Measurements from ENCODE around the gene PHC2.

Gene PHC2

DNA sequence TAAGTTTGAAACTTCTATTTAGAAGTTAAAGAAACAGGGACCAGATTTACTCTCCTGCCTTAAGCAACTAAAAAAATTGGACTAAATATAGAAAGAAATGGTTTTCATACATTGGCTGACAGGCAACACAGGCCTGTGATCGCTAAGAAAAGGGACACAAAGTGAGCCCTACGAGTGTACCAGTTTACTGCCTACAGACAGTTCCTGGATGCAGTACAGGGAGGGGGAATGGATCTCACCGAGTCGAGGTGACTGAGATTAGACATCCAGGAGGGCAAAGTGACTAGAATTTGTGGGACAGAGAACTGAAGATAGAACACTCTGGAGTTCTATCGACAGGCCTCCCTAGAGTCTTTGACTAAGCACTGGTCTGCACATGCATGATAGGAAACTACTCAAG lies 16.0 kb downstream of the PHC2 start:
- DNase-seq: no peak

DNA sequence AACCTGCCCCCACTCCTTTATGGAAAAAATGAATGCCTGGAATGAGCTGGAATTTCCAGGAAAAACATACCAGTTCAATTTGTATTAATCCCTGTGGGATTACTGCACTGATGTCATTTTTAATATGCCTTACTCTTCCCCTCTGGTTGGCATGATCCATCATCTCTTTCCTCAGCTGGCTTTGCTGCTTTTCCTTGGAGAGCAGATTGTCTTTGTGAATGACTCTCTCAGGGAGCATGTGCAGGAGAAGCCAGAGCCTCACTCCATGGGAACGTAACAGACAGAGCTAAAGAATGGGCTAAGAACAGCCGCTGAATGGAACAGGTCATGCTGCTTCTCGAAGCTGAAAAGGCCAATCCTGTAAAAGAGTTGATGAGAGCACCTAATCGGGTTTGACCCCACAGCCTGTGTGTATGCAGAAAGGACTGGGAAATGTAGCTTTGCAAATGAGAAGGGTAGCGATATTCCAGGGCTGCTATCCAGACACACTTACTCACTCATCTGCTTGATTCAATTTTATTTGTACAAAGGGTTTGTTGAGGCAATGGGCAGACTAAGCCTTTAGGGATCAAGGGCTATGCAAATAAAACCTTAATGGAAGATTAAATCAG lies 20.7 kb downstream of the PHC2 start:
- no peak for DNase-seq

DNA sequence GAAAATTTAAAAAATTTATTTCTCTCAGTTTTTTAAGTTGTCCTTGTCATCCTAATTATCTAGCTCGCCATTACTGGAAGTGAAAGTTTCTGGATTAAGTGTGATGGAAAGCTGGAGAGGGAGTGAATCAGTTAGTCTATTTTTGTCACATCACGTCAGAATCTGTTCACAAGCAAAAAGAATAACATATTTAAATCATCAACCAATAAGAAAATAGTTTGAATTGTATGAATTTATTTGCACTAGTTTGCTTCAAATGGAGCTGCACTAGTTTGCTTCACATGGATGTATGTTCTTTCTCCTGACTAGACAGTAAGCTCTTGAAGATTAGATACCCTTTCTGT lies 22.8 kb downstream of the PHC2 start:
- DNase-seq: no peak

DNA sequence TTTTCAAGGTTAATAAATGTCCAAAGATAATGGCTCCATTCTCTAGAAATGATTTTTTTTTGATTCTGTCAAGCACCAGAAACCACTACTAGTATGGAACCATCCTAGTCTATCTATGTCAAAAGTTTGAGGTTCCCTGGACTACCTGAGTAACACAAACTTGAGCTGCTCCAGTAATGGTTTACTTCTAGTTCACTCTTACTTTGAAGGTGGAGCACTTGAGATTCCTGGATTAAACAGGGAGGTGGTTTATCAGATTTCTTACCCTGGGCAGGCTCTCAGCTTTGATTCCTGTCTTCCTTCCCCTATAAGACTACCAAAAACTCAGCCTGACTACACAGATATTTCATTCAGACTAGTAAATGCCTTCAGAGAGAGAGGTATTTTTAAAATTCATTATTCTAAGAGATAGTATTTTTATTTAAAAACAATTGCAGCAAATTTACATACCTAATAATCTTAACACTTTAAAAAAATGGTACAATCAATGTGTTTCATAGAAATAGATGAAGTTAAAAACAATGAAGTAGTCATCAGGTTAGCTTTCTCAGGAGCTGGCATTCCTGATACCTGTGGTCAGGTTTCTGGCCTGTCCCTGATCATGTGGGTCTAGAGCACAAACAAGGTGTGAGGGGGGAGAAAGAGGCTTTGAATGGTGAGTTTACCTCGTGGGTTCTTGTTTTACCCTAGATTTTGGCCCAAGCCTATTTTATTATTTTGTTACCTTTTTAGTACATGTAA lies 23.4 kb downstream of the PHC2 start:
- DNase-seq: no peak

DNA sequence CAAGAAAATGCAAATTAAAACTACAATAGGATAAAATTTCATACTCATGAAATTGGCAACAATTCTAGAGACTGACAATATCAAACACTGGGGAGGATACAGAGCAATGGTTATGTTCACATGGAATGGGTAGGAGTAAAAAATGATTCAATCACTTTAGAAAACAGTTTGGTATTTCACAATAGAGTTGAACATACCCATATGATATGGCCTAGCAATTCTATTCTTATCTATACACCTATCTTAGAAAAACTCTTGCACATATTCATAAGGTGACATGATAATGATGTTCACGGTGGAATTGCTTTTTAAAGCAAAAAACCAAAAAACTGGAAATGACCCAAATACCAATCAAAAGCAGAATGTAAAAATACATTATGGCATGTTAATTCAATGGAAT lies 28.7 kb downstream of the PHC2 start:
- DNase-seq: no peak

DNA sequence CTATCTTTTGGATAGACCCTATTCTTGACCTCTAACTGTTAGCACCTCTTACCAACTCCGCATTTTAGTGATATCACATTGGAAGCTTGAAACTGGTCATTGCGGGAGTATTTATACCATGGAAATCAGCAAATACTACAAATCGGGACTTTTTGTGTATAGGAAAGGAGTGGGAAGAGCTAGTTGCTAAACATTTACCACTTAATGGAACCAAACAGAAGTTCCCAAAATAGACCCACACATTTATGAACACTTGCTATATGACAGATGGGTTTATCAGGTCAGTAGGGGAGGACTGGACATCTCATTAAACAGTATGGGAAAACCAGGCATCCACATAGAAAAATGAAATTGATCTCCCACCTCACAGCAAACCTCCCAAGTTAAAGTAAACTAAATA lies 29.4 kb downstream of the PHC2 start:
- DNase-seq: no peak

DNA sequence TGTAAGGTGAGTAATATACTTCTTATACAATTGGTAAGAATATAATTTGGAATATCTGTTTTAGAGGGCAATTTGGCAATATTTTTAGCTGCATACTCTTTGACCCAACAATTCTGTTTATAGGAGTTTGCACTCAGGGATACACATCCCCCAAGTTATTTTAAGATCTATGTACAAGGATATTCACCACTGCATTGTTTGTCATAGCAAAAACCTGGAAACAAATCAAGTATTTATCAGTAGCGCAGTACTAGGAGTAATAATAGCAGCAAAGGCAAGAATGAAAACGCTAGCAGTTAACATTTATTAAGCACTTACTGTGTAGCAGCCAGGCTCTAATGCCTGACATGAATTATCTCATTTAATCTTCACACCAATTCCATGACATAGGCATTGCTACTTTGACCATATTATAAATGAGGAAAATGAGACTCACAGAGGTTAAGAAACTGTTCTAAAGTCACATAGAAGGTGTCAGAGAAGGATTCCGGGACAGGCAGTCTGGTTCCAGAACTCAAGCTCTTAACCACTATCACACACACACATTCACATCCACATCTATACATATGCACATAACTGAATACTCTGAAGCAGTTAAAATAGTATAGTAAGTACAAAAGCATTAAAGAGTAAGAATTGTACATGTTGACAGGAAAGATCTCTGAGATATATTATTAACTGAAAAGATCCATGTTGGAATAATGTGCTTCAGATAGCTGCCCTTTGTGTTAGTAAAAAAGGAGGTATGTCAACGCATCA lies 30.6 kb downstream of the PHC2 start:
- no peak for DNase-seq

DNA sequence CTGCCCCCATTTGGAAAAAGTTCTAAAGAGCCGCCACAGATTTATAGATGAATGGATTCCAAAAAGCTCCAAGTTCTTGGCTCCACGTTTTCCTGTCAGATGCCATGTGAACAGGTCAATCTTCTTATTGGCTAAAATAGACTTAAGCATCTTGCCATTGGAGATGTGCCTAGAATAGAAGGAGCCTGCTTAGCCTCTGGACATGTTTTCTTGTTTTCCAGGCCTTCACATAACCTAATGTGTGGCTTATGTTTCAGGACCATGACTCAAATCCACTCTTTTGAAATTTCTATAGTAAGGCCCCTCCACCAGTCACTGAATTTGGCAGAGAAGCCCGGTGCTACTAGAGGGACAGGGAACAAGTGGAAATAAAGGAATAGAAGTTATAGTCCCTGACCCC lies 31.5 kb downstream of the PHC2 start:
- DNase-seq: no peak

DNA sequence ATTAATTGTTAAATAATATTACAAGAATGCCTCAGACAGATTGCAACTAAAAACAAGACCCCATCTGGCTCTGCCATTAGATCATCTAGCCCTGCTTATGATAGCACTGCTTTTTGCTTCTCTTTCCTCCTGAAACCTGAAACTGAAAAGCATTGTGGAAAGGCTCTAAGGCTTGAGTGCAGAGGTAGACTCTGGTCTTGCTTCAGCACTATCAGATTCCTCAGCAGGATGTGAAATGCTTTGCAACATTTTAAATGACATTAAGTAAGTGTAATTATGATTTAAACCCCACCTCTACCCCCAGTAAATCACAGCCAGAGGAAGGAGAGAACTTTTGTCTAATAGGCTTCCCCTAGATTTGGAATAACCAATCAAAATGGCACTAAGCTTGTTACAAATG lies 32.9 kb downstream of the PHC2 start:
- peak; percentile 50 for DNase-seq

DNA sequence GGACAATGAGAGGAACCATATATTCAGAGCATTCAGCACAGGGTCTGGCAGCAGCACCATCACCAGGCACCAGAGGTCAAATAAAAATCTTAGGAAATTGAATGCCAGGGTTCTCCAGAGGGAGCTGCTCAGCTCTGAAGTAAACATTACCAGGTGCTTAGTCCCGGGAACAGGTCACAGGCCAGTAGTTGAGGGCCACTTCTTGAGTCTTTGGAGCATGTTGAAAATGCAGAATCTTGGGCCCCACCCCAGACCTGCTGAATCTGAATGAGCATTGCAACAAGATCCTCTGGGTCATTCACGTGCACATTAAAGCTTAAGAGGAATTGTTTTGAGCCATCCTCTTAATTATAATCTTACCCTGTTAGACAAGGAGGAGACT lies 33.8 kb downstream of the PHC2 start:
- DNase-seq: no peak

DNA sequence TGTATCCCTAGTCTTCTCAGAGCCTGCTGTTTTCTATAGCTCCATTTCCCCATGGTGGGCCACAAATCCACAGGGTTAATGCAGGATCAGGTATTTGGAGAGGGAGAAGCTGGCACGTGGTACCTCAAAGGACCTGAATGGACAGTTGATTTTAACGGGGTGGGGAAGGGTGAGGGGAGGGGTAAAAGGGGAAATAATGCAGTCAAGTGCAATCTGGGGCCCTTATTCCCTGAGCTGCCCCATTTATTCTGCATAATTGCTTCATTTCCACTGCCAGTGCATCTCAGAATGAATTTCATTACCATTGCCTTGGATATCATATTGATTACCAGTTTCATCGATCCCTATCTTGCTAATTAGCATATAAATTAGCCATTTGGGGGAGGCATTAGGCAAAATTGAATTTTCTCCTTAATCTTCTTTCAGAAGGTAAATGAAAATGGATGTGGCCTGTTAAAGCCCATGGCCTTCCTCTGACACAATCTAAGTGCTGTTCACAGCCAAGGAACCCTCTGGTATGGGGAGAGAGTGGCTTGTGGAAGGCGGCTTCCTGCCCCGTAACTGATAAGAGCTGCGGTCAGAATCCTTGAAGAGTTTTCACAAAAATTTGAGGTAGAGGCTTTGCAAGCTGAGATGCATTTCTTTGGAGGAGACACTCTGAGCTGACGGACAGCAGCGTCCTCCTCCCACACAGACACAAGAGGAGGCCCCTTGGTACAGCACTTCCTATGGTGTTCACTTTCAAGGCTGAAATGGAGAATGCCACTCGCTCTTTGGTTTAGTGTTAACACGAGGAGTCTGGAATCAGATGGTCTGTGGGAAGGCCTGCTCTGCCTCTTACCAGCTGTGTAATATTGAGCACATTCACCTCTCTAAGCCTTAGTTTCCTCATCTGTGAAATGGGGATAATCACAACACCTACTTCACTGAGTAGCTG lies 34.4 kb downstream of the PHC2 start:
- DNase-seq: no peak

DNA sequence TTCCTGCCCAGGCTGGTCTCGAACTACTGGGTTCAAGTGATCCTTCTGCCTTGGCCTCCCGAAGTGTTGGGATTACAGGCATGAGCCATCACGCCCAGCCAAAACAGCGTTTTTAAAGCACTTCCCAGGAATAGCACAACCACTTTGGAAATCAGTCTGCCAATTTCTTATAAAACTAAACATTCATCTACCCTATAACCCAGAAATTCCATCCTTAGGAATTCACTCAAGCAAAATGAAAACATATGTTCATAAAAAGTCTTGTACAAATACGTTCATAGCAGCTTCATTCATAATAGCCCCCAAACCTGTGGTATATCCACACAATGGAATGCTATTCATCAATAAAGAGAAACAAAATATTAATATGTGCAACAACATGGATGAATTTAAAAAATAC lies 36.1 kb downstream of the PHC2 start:
- peak; percentile 58 for DNase-seq

DNA sequence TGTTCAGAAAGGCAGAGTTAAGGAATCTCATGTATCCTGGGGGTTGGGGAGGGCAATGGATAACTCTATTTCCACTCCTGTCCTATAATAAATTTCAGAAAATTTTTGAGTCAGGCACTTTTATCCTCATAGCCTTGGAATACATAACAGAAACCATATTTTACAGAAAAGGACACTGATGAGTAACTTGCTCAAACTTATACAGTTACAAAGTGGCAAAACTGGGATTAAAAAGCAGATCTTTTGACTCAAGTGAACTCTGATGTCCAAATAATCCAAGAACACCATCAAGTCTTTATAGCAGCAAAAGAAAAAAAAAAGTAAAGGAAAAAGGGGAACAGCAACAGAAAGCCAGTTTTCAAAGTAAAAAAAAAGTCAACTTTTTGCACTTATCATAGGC lies 36.9 kb downstream of the PHC2 start:
- no peak for DNase-seq

DNA sequence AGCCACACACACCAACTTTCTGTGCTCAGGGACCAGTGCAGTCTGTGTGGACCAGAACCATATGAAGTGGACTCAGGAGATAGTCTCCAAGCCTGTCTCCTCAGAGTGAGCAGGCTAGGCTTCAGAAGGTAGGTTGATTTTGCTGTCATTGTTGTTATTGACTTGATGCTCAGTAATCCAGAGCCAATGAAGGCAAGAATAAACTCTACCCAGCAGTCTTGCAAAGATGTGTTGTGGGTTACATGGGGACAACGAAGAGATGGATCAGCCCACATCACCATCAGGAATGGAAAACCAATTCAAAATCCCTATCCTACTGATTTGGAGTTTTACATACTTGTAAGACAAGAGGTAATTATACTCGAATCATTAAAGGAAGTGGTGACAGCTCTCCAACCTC lies 37.4 kb downstream of the PHC2 start:
- DNase-seq: no peak

DNA sequence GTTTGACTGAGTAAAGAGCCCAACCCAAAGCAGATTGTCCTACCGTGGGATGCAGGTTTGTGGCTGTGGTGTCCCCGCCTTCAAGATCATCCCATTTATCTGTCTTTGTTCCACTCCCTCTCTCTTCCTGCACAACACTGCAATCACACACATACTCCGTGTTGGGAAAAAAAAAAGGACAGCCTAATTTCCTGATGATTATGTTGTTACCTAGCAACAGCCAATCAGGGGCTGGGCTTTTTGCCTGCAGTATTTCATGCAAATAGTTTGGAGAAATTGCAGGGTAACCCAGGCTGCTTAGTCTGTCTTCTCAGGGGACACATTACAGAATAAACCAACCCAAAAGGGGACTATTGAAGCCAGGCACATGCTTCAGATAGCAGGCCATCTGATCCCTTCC lies 38.3 kb downstream of the PHC2 start:
- DNase-seq: no peak

DNA sequence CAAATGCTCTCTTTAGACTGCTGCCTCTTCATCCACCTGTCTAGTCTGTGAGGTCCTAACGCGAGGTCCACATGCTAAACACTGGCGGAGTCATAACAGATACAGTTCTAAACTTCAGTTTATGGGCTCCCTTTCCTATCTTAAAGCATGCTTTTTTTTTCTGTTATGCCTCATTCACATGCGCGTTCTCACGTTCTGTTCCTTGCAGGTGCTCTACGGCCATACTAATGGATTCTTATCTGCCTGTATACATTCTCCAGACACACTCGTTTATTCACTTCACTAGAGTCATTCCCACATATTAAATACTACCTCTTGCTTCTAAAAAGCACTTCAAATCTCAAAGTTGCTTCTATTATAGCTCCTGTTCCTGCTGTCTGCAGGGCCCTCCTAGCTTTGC lies 38.7 kb downstream of the PHC2 start:
- DNase-seq: no peak

DNA sequence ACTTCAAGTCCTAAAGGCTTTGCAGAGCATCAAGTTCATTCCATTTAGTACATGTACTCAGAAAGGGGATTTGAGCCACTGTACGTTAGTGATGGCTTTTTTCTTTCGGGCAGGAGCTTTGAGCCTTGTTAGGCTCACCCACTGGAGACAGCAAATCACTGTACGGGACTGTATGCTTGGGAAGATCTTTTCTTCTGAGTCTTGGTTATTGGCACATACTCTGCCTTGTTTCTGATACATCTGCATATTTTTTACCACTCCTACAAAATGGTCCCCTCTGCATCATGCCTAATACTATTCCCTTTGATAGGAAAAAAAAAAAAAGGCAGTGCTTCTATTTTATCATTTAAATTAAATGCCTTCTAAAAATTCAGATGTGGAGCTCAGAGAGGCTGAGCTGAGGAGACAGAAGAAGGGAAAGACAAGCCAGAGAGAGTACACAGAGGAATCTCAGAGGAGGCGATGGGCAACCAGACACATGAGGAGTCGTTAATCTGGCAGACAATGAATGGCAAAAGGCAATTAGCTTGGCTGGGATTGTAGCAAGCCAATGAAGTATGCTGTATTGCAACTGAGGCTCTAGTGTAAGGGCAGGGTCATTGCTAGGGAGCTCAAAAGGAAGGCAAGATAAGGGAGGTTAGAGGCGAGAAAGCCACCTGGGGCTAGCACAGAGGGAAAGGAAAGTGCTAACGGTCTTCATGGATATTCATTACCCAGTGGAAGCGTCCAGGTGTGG lies 39.4 kb downstream of the PHC2 start:
- no peak for DNase-seq

DNA sequence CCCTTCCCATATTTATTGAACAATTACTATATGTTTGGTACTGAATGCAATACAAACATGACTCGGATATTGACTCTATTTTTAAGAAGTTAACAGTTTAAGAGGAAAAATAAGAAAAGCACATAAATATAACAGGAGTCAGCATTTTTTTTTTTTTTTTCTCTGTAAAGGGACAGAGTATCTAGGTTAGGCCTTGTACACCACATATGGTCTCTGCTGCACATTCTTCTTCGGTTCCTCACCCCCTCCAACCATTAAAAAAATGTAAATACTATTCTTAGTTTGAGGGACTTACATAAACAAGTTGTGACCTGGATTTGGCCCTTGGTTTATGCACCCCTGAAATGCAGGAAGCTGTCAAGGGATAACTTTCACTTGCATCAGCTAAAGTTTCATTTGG lies 40.4 kb downstream of the PHC2 start:
- DNase-seq: no peak

DNA sequence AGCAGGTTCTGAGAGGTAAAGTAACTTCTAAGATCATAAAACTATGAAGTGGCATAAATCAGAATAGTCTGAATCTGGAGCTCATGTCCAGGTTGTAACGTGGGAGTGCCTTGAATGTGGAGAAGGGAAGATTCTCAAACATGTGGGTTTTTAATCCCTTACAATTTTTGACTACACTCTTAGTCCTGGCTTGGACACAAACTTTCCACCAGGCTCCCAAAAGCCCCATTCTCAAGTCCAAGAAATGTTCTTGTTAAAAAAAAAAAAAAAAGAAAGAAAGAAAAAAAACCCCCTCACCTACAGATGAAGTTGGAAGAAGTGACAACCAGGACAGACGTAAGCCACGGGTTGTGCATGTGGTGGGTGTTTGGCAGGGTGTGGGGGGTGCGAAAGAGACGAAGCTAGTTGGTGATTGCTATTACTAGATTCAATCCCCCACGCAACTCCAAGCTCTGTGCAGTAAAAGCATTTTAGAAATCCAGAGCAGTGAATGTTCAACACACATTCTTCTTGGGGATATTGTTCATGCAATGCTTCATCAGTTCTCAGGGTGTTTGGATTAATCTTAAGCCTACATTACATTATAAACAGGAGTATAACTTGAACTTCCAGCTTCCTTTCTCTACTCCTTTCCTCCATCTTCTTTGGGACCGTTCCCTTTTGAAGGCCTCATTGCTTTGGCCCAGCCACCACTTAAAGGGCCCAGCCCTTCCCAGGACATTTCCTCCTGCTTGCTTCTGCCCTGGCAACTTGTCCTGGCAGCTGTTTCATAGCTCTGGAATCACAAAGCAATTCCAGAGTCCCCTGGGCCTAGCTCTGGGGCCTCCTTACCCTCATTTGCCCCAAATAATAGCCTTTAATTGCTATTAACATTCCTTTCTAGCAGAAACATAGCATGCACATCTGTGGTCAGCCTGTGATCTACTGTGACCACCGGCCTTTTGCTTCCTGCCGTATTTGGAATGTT lies 41.8 kb downstream of the PHC2 start:
- DNase-seq: no peak

DNA sequence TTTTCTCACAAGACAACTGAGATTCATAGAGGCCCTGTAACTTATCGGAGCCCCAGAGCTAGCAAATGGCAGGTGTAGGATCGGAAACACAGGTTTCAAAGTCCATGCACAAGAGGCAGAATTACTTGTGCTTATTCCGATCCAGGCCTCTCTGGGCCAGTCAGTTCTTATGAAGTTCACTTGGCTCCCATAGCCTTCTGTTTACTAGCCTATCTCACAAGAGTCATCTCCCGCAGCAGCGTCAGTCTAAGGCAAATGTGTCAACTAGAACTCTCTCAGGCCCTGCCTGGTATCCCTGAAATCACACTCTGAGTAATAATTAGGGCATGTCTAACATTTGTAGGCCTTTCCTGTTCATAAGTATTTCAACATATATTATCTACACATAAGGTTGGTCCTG lies 43.3 kb downstream of the PHC2 start:
- DNase-seq: no peak

DNA sequence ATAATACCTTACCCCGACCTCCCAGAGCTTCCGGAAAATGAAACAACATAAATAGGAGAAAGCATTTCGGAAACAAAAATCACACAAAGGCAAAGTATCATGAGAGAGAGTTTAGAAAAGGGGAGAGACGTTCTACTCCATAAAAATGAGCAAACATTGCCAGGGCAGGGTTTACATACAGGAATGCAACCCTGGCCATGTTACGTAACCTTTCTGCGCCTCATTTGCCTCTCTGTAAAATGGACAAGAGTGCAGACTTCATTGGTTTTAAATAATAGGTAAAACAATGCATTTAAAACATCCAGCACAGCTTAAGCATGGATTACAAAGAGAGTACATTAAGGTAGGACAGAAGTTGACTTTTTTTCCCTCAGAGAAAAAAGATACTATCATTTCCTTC lies 45.6 kb downstream of the PHC2 start:
- DNase-seq: no peak

Measured in NCI-H2171 treated with DMSO at 0.1 percent for 48 hours (cell line).